GM21381 (cell line): ENCODE results near the gene PIK3R6.

ENCODE experiments used
- ATAC-seq: cut with Tn5 transposase; IDR thresholded peaks from one replicate; pipeline ENCODE4 v1.9.1; 2021; ENCODE audit warnings: mild to moderate bottlenecking, moderate library complexity; ENCODE audit not compliant: unreplicated experiment

PIK3R6 gene

DNA sequence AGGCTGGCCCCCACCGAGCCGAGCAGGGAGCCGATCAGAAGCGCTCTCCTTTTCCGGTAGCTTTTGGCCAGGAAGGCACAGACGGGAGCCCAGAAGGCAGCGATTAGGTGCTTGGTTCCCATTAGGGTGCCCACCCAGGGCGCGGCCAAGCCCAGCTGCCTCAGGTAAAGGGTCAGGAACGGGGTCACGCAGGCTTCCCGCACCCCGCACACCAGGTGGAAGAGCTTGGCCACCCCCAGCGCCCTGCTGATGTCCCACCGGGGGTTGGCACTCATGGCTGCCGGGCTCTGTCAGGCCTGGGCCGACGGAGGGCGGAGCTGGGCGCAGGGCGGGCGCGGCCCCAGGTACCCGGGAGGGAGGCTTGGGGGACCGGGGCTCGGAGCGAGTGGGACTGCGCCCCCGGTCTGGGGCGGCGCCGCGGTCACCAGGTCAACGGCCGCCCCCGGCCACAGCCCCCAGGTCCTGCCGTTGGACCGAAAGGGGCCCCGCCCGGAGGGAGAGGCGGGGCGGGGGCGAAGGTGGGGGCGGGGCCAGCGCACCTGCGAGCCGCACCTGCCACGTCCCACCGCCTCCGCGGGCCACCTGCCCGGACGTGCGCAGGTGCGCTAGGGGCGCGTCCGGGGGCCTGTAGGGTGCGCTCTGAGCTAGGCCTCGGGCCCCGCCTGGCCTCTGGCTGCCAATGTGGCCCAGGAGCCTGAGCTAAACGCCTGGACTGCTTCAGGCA is 68.5 kb downstream of the PIK3R6 start, which contains the start of gene MFSD6L:
Gene MFSD6L, minus strand, starts transcription at position 520 of the 724 bp plus-strand sequence. Its CDS starts 245 bp downstream, at position 275.
- ATAC-seq = no peak

DNA sequence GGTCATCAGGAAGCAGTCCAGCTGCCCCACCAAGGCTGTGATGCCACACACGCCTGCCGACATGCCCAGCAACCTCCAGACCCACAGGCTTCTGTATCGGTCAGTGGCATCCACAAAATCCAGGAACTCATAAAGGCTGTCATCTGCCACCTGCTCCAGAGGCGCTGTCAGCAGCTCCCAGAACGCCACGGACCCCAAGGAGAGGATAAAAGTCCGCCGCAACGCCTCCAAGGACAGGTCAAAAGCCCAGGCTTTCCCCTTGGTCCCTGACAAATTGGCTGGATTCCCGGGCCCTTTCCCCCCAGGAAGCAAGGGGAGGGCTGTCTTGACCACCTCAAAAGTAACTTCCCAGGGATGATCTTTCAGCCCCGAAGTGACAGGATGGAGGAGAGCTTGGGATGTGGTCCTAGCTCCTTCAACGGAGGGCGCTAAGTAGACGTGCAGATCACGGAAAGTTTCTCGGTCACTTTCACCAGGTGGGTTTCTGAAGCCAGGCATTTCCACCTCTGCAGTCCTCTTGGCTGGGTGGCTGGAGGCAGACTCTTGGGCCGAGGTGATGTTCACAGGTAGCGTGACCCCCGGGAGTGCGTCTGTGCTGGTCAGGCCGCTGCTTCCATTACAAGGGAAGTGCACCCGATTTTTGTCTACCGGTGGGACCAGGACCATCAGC is 69.2 kb downstream of the PIK3R6 start:
- no peak for ATAC-seq

DNA sequence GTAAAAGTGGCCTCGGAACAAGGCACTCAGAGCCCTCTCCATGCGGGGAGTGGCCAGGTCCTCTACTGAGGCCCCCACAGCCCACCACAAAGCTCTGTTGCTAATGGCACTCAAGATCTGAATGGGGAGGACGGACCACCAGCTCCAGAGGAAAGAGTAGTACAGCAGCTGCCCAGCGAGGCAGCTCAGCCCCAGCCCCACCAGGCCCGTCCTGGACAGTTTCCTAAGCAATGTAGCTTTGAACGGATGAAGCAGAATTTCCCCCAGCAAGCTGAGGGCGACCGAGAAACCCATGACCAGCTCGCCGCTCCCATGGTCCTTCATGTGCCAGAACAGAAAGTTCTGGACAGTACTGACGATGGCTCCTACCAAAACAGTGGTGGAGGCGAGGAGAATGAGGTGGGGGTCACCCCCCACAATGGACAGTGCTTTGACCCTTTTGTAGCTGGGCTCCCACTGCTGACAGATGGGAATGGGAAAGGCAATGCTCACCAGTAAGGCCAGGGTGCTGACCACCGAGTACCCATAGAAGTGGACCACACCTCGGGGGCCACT is 69.8 kb downstream of the PIK3R6 start:
- no peak for ATAC-seq

DNA sequence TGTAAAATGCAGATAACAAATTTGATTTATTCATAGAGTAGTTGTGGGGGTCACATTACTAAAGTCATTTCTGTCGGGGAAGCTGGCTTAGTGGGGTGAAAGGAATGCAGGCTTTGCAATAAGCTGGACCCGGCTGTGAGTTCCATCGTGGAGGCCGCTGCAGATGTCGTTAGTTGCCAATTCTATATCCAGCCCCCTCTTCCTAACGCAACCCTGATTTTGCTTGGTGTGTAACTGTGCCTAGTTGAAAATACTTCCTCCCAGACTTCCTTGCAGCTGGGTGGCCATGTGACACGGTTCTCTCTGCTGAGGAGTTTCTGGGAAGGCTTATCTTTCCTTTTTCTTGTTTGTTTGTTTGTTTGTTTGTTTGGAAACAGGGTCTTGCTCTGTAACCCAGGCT is 72.8 kb downstream of the PIK3R6 start:
- ATAC-seq = no peak

DNA sequence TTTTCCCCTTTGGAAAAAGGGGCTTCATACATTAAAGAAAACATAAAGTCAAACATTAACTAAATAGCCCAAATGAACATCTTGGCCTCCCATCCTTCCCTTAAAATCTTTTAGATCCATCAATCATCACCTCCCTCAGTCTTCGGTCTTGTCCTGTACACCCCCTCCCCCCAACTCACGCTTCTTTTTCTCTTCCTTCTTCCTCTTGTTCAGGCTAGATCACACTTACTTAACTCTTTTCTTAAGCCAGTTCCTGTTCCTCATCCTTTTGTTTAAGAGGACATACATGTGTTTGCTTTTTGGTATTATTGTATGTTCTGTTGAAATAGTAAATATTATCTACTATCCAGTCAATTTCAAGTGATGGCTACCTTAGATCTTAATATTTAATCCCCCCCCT is 73.8 kb downstream of the PIK3R6 start:
- ATAC-seq = no peak

DNA sequence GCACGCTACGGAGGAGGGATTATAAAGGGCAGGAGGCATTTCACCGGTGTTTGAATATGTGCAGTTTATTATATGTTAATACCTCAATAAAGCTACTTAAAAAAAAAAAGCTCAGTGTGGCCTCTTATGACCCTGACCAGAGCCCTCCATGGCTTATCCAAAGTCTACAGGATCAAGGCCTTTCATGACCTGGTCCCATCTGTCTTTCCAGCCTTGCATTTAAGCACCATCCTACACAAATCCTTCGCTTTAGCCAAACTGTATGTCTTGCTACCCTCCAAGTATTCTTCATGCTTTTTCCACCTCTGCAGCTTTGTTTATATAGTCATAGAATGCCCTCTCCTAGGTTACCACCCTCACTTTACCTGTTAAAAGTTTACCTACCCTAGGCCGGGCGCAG is 74.8 kb downstream of the PIK3R6 start:
- no peak for ATAC-seq

DNA sequence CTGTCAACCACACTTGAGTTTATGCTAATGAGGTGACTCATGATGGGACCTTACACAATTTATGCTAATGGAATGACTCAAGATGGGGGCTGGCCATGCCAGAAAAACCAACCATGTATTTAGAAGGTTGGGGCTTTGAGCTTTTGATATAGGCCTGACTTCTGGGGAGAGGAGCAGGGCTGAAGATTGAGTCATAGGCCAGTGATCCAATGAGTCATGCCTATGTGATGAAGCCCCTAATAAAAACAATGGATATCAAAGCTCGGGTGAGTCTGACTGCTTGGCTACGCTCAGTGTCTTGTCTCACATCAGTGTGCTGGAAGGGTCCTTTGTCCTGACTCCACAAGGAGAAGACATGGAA is 75.6 kb downstream of the PIK3R6 start:
- no peak for ATAC-seq

DNA sequence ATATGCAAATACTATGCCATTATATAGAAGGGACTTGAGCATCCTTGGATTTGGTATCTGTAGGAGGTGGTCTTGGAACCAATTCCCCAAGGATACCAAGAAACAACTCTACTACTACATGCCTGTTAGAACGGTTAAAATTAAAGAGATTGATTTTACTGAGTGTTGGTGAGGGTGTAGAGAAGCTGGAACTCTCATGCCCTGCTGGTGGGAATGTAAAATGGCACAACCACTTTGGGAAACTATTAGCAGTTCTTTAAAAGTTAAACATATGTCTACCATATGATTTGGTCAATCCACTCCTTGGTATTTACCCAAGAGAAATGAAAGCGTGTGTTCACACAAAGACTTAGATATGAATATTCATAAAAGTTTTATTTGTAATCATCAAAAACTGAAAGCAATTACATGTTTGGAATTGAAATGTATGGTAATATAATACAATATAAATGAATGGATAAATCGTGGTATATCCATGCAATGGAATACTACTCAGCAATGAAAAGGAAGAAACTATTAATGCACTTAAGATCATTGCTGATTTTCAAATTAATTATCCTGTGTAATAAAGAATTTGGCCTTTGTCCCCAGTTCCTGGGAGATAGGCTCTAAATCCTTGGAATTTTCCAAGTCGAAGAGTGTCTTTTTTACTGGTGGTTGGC is 76.1 kb downstream of the PIK3R6 start:
- ATAC-seq = no peak

DNA sequence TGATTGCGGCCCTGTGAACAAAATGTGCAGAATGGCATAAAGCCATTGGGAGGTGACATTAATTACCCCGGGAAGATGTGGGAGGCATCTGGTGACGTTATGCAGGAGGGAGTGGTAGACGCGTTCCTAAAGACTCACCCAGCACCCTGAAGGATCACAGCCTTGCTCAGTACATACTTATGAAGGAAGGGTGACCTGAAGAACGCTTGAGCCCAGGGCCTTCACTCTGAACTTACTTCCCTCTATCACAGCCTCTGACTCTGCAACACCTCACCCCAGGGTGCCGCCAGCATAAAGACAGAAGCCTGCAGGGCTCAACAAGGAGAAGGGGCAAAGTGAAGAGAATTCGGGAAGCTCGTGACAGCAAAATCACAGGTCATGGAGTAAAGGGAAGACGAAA is 77.7 kb downstream of the PIK3R6 start:
- no peak for ATAC-seq

DNA sequence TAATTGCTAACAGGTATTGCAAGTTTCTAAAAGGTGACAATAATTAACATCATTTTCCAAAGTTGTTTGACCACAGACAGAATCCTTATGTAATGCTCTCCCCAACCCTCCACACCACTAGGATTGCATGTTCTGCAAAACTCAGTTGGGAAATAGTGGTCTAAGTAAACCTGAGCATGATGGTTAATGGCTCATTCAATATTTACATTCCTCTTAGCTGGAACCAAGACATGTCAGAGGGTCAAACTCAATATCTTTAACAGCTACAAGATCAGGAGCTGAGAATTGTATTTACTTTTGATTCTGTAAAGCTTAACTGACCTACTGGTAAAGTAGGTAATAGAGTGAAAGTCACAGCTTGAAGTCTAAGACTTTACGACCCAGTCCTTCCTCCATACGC is 78.5 kb downstream of the PIK3R6 start:
- no peak for ATAC-seq

DNA sequence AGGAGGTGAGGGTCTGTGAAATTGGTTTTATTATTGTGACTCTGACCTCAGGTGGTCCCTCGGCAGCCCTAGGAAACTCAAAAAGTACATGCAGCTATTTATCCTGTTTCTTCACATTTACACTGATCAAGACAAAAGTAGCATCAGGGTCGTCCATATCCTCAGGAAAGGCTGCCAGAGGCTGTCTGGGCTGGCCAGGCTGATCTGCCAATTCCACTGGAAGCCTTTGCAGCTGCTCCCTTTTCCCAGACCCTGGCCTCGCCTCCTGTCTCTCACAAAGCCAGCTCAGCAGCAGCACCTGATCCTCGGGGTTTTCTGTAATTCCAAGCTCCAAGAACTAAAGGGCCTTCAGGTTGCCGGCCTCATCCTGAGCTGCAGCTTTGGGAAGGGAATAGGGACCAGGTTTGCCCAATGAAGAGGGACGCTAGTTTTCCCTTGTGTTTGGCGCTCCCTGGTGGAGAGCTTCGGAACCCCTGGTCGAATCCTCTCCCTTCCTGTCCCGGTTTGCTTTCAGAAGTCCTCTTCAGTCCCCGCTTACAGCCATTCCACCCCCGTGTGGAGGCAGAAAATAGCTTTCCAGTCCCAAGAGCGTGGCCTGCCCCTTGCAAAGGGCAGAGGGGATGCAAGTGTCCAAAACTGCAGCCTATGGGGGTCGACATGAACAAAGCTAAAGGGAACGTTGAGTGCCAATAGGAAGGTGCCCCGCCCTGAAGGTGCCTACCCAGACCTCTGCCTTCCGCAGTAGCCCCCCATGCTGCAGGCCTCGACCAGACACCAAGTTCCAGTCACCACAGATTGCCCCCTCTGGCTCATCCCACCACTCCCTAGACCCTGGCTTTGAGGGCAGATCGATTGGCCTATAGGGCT is 81.7 kb downstream of the PIK3R6 start:
- no peak for ATAC-seq

DNA sequence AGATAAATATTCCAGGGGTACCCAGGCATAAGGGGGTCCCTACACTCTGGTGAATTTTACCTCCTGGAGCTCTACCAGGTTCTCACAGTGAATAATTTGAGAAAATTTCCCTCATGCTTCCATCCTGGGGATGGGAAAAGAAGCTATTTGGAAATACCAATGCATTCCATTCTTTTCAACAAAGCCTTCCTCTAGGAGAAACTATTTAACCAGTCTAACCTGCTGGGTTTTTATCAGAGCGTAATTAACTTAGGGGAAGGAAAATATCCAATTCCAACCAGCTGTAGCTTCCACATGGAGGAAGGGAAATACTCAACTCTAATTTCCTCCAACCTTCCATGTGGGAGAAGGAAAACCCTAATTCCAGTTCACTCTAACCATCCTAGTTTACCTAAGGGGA is 85.3 kb downstream of the PIK3R6 start:
- no peak for ATAC-seq

DNA sequence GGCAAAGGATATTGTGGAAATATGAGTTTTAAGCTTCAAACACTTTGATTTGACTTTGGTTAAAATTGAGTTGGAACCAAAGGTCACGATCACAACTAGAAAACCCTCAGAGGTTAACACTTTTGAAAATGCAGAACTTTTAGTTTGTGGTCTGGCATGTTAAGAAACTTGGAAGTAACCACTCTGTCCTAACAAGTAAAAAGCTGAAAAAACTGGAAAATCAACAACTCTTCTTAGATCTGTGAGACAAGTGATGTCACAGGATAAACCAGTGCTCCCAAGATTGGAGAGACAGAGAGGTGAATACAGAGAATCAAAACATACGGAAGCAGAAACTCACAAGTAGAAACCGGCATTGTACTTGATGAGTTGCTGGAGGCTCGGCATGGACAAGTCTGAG is 85.7 kb downstream of the PIK3R6 start:
- no peak for ATAC-seq

DNA sequence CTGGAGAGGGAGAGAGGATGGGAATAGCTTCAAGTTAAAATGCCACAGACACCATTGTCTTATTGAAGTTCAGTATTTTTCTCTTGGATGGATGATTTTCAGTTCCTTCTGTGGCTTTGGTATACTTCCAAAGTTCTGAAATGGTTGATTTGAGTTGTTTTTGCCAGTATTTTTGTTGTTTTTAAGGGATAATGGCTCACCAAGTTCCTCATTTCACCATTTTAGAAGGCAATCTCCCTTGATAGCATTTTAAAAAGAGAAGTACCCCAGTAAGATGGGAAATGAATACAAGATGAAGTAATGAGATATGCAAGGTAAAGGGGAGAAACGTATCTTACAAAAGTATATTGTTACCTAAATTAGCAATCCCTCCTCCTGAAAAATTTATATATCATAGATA is 90.6 kb downstream of the PIK3R6 start:
- ATAC-seq = no peak

DNA sequence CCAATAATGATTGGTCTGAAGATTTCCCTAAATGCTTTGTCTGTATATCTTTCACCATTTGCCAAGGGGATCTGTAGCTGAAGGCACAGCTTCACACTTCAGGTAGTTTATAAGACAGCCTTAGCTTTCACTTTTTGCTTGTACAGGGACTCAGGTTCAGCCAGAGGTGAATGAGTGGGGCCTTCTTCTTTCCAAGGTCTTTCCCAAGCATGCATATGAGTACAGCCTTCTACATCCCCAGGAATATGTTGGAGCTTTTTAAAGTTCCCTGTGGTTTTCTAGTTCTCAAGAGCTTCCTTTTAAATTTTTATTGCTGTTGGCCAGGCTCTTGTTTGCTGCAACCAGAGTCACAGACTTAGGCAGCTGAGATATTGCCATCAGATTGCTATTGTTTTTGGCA is 91.2 kb downstream of the PIK3R6 start:
- ATAC-seq = no peak

DNA sequence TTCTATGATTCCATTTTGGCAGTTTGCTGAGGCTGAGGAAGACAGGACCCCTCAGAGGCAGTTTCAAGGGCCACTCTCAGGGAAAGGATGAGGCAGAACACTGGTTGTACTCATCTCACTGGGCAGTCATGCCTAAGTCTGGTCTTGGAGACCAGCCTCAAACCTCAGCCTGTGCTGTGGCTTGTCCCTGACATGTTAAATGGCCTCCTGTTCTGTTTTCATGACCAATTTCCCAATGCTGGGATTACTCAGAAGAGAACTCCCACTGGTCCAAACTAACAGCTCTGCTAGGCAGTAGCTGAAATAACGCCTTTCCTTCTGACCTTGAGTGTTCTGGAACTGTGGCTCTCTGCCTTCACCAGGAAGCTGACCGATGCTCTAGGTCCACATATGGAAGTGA is 100.7 kb downstream of the PIK3R6 start:
- no peak for ATAC-seq

DNA sequence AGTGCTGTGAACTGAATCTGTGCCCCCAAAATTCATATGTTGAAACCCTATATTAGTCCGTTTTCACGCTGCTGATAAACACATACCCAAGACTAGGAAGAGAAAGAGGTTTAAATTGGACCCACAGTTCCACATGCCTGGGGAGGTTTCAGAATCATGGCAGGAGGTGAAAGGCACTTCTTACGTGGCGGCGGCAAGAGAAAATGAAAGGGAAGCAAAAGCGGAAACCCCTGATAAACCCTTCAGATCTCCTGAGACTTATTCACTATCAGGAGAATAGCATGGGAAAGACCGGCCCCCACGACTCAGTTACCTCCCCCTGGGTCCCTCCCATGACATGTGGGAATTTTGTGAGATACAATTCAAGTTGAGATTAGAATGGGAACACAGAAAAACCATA is 105.5 kb downstream of the PIK3R6 start:
- ATAC-seq = no peak

DNA sequence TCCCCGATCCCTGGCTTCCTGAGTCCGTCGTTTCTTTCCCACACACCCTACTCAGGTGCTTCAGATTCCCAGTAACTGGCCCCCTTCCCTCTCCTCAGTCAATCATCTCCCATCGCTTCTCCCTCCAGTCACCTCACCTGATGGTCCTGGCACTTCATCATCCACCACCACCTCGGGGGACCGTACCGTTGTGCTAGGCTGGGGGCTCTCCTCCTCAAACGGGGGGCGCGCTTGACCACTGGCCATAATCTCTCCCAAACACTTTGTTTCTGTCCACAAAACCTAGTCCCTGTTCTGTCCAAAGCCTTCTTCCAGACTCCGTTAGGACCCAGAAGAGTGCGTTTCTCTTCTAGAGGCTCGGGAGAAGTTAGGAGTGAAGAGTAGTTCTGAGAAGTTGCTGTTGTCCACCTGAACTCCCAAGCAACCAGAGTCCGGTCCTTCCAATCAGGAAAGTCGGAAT is 109.3 kb downstream of the PIK3R6 start, which contains the start of gene SPDYE4:
Gene SPDYE4, minus strand, starts transcription at position 410 of the 460 bp plus-strand sequence. Its CDS starts 164 bp downstream, at position 246.
- ATAC-seq = no peak

DNA sequence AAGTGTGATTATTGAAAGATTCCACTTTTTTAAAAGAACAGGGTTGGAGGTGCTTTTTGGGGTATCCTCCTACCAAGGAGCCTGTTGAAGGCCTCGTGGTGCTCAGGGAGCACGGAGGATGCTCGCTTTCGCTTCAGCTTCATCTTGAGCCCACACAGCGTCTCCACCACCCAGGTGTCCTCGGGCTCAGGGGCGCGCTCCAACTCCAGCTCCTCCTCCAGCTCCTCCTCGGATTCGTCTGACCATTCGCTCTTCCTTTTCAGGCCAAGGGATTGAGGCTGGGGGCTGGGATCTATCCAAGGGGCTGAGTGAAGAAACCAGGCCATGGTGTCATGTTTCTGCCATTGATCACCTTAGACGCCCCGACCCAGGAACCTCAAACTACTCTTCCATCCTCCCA is 110.3 kb downstream of the PIK3R6 start:
- ATAC-seq = no peak

DNA sequence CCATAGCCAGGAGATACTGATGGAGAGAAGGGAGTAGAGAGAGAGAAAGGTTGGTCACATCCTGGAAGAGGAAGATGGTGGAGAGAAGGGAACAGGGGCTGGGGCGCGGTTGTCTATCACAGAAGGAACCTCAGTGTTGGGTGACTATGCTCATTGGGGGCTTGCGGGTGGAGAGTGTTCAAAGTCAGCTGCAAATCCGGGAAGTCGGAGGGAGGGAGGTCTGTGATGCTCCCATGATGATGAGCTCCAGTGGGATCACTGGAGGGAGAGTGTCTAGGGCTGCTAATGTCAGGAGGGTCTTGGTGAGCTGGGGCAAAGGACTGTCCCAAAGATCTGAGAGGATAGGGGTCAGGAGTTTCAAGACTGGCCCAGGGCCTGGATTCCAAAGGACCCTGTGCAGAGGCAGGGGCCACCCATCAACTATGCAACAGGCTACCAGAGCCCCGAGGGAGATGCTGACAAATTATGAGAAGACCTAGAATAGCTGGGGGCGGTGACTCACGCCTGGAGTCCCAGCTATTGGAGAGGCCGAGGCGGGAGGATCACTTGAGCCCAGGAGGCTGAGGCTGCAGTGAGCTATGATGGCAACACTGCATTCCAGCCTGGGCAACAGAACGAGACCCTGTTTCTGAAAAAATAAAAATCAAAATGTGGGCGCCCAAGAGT is 111.8 kb downstream of the PIK3R6 start:
- ATAC-seq = no peak
